HG03159 (cell line): Measurements from ENCODE around the gene HOXA2.

ENCODE experiments used
- ATAC-seq: cut with Tn5 transposase; IDR thresholded peaks from one replicate; pipeline ENCODE4 v1.9.1; 2021; ENCODE audit warnings: mild to moderate bottlenecking, moderate library complexity; ENCODE audit not compliant: unreplicated experiment

The HOXA2 gene

GRCh38 chr7:27100694-27101170 is 1.8 kb downstream of the HOXA2 start:
- ATAC-seq: no peak

- ATAC-seq: no peak
These were observed 2.8 kb downstream of the HOXA2 start for GRCh38 chr7:27099453-27100370.

GRCh38 chr7:27098578-27099451 is 3.7 kb downstream of the HOXA2 start:
- no peak for ATAC-seq

DNA sequence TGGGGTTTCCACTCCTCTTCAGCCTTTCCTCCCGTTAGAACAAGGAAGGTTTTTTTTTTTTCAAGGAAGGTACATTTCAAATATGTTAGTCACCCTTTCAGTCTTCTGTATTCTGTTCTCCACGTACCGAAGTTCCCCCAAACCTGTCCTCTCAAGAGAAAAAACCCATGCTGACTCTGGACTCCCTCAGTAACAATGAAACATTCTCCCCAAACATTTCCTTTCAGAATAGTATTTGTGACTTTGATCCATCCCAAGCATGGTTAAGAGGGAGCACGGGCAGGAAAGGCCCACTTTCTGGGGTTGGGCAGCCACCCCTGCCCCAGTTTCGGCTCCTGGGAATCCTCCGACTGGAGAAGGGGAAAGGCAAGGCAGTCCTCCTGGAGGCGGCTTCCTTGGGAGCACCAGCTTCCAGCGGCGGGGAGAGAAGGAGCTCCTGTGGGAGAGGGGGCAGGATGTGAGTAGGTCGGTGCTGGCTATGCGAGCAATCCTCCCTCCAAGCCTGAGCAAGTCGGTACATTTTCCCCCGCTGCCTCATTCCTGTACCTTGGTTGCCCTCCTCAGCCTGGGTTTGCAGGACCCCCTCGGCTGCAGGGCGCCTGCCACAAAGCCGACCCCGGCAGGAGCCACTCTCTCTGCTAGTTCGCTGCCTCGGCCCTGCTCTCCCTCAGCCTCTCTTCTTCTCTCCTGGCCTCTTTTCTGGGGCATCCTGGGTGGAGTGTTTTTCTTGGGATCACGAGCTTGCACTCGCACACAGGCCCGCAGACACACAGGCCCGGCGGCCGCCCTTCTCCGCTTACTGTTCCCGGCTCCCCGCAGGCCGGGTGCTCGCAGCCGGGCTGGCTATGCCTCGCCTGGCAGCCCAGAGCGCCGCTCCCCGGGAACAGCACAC is 4.6 kb downstream of the HOXA2 start:
- ATAC-seq: no peak

DNA sequence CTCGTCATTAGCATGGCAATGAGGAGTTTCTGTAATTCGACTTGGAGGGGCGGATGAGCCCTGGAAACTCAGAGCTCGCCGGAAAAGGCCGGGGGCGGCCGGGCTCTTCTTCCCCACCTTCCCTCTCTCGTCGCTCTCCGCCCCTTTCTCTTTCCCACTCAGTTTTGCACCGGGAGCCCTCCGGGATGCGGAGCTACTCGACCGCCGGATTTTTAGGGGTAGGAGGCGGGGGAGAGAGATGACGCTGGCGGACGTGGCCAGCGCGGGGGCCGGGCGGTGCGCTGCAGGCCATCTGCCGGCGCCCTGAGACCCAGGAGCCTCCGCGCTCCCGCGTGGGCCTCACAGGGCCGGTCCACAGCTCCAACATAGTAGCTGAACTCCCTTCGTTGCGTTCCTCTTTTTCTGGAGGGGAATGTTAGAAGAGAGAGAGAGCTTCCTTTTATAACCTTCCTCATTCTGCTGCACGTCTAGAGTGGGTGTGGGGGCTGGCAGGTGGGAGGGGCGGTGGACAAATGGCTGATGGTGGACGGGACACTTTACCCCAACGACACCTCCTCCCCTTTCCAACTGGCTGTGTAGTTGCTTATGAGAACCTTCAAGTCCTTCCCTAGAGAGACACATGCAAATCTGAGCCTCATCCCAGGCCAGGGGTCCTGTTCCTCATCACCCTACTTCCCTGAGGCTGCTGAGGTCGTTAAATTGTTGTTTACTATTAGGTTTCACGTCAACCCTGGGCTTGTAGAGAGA is 5.5 kb downstream of the HOXA2 start:
- no peak for ATAC-seq

- ATAC-seq: peak; percentile 82
These were observed 6.4 kb downstream of the HOXA2 start, which contains the start of gene HOXA1 for GRCh38 chr7:27095897-27096767. HOXA1 (minus strand) TSS chr7:27096000; CDS start chr7:27095912, 88 bp downstream.

- no peak for ATAC-seq
These were observed 7.2 kb downstream of the HOXA2 start for GRCh38 chr7:27095050-27095896.

DNA sequence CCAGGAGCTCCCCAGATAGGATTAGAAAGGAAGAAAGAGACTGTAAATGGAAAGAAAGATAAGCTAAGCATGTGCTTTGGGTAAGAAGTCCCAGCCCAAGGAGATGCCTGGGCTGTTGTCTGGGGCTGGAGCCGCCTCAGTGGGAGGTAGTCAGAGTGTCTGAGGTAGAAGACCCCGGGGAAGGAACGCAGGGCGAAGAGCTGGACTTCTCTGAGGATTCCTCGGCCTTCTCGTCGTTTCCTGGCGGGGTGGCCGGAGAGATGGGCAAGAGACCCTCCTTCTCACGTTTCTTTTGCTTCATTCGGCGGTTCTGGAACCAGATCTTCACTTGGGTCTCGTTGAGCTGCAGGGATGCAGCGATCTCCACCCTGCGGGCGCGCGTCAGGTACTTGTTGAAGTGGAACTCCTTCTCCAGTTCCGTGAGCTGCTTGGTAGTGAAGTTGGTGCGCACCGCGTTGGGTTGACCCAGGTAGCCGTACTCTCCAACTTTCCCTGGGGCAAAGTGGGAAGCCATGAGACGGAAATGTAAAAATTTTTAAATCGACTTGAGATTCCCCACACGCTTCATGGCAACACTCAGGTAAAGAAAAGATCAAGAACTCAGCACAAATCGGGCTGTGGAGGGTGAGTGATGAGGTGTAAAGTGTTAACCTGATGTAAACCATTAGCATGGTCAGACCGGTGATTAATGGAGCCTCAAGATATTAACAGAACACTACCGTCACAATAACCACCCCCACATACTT is 8.0 kb downstream of the HOXA2 start:
- no peak for ATAC-seq

DNA sequence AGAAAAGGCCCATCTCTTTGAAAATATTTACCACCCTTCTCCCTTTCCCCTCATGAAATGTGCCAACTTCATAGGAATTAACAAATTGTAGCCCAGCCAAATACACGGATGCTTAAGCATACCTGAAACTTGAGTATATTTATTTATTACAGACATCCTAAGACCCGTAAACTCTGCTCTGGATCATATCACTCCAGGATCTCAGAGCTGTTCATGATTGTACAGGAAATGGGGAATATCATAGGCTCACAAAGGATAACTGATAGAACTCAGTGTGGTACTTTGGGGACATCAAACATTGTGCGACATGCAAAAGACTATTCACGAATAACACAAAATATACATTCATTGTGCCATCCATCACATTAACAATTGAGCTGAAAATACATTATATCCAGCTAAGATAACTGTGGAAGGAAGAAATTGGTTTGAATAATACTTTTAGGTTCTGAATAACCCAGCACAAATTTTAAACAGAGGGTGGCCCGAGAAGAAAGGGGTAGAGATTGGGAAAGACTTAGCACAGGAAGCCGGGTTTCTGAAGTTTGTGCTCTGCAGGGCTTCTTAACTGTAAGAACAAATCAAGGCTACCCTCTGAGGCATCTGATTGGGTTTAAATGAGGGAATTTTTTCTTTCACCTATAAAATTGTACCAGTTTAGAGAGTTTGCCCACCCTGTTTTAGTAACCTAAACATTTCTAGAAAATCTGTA is 9.1 kb downstream of the HOXA2 start:
- ATAC-seq: no peak

- ATAC-seq: no peak
These were observed 9.7 kb downstream of the HOXA2 start for GRCh38 chr7:27092819-27093110.

GRCh38 chr7:27091941-27092818 is 10.3 kb downstream of the HOXA2 start:
- no peak for ATAC-seq

- ATAC-seq: no peak
These were observed 11.4 kb downstream of the HOXA2 start for GRCh38 chr7:27091105-27091504.

DNA sequence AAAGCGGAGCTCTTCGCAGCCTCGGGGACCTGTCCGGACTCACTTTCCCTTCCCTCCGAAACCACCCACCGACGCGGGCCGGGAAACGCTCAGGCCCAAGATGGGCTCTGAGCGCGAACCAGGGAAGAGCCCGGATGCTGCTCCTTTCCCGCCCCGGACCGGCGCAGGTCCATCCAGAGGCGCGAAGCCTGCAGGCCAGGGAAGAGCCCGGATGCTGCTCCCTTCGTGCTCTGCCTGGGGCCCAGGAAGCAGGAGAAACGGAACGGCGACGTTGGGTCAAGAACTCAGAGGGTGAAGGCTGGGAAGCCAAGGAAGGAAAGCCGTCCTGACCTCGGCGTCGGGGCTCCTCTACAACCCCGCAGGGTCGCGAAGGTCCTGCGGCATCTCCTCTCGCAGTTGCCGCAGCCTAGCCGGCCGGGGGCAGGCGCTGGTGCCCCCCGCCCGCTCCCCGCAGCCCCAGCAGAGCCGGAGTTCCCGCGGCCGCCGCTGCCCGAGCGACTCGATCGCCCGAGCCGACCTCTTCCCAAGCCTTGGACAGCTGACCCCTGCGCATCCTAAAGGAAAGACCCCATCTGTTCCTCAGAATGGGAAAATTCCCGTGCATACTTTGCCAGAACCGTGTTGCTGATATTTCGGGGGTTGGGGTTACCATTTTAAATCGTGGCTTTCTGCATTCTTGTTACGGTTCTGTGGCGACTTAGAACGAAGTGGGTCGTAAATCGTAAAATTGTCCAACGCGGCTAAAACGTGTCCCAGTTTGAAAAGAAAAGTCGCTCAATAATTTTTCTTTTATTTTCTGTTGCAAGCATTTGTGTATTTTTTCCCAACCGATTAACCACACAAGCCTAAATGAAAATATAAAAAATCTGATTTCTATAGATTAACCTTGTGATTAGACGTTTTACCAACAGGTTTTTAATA is 14.2 kb downstream of the HOXA2 start:
- no peak for ATAC-seq

- ATAC-seq: no peak
These were observed 18.8 kb downstream of the HOXA2 start for GRCh38 chr7:27083646-27084045.

GRCh38 chr7:27082171-27082570 is 20.3 kb downstream of the HOXA2 start:
- ATAC-seq: no peak
